GM23338 (cell line): ENCODE measurements around the gene MICAL3. TPM values are rescaled to one million over a fixed set of nuclear protein-coding genes. Genes with fewer than 3 reads are reported as not detected.
"Not testable (repeated sequence)": the region's sequence is repeated elsewhere in the genome, so short reads cannot be mapped to it uniquely, and the experiment has no call there.

Experiments used
- ATAC-seq: fragments of 200-7000 bp; cut with Tn5 transposase; 3 replicates; pipeline ENCODE4 v1.9.1; 2020
- DNase-seq: peaks from one replicate; pipeline ENCODE4 v3.0.0-alpha.2; 2015; ENCODE audit warnings: low spot score
- H2AFZ ChIP-seq: fragments of 200-600 bp; sonication (generic); 2 replicates; pipeline ENCODE4 v1.8.0; 2016; ENCODE audit warnings: antibody characterized with exemption, mild to moderate bottlenecking, moderate library complexity
- H3F3A ChIP-seq: fragments of 200-600 bp; sonication (generic); replicated peaks from 2 replicates; pipeline ENCODE4 v1.8.0; 2017; ENCODE audit warnings: antibody characterized with exemption, mixed run types, low read depth
- H3K27ac ChIP-seq: fragments of 200-600 bp; sonication (generic); 2 replicates; pipeline ENCODE4 v1.6.1; 2016; ENCODE audit warnings: low read depth
- H3K27me3 ChIP-seq: fragments of 200-600 bp; sonication (generic); 2 replicates; pipeline ENCODE4 v1.8.0; 2016; ENCODE audit warnings: mild to moderate bottlenecking, mixed run types, moderate library complexity; ENCODE audit not compliant: insufficient read depth
- H3K36me3 ChIP-seq: fragments of 200-600 bp; sonication (generic); 2 replicates; pipeline ENCODE4 v1.8.0; 2016; ENCODE audit warnings: mild to moderate bottlenecking; ENCODE audit not compliant: insufficient read depth
- H3K4me1 ChIP-seq: fragments of 200-600 bp; sonication (generic); 2 replicates; pipeline ENCODE4 v1.8.0; 2016; ENCODE audit warnings: mild to moderate bottlenecking, moderate library complexity; ENCODE audit not compliant: insufficient read depth
- H3K4me2 ChIP-seq: fragments of 200-600 bp; sonication (generic); 2 replicates; pipeline ENCODE4 v1.7.1; 2017; ENCODE audit warnings: mixed run types
- H3K4me3 ChIP-seq: fragments of 200-600 bp; sonication (generic); 2 replicates; pipeline ENCODE4 v1.6.1; 2016; ENCODE audit warnings: mixed run types
- H3K79me2 ChIP-seq: fragments of 200-600 bp; sonication (generic); replicated peaks from 2 replicates; pipeline ENCODE4 v1.8.0; 2017; ENCODE audit warnings: mild to moderate bottlenecking; ENCODE audit not compliant: insufficient read depth
- H3K9me2 ChIP-seq: fragments of 200-600 bp; sonication (generic); 2 replicates; pipeline ENCODE4 v1.8.0; 2017; ENCODE audit not compliant: insufficient read depth
- H4K20me1 ChIP-seq: fragments of 200-600 bp; sonication (generic); replicated peaks from 2 replicates; pipeline ENCODE4 v1.8.0; 2017; ENCODE audit warnings: mild to moderate bottlenecking; ENCODE audit not compliant: insufficient read depth
- H3K27ac Mint-ChIP-seq: 2 replicates; pipeline ENCODE4 v1.8.0; 2020; ENCODE audit warnings: inconsistent platforms, mild to moderate bottlenecking, moderate library complexity, mixed read lengths
- H3K27me3 Mint-ChIP-seq: 3 replicates; pipeline ENCODE4 v1.8.0; 2022; ENCODE audit warnings: low read depth, mild to moderate bottlenecking, moderate library complexity, mixed read lengths, inconsistent platforms; ENCODE audit not compliant: insufficient read depth, poor library complexity
- H3K36me3 Mint-ChIP-seq: 3 replicates; pipeline ENCODE4 v1.8.0; 2021; ENCODE audit warnings: low read depth, mild to moderate bottlenecking, inconsistent platforms, moderate library complexity, mixed read lengths
- H3K4me1 Mint-ChIP-seq: 3 replicates; pipeline ENCODE4 v1.8.0; 2020; ENCODE audit warnings: mild to moderate bottlenecking, inconsistent platforms, mixed read lengths
- H3K4me3 Mint-ChIP-seq: 3 replicates; pipeline ENCODE4 v1.8.0; 2021; ENCODE audit warnings: moderate library complexity, mild to moderate bottlenecking, inconsistent platforms, mixed read lengths
- H3K9me3 Mint-ChIP-seq: 3 replicates; pipeline ENCODE4 v1.8.0; 2020; ENCODE audit warnings: moderate library complexity, mild to moderate bottlenecking, inconsistent platforms, mixed read lengths
- CREB1 ChIP-seq: fragments of 250-450 bp; sonication (Bioruptor Pico); IDR thresholded peaks from 2 replicates; pipeline ENCODE4 v1.5.0; 2020; ENCODE audit warnings: low read depth, mild to moderate bottlenecking, moderate library complexity
- EZH2 ChIP-seq: fragments of 200-600 bp; sonication (generic); IDR thresholded peaks from one replicate; pipeline ENCODE4 v1.8.0; 2017; ENCODE audit warnings: antibody characterized with exemption, mild to moderate bottlenecking, low read depth; ENCODE audit not compliant: unreplicated experiment
- EZH2phosphoT487 ChIP-seq: fragments of 200-600 bp; sonication (generic); IDR thresholded peaks from one replicate; pipeline ENCODE4 v1.8.1; 2018; ENCODE audit warnings: antibody characterized with exemption; ENCODE audit not compliant: unreplicated experiment
- JUNB ChIP-seq: IDR thresholded peaks from one replicate; pipeline ENCODE4 v1.6.1; 2016; ENCODE audit warnings: antibody characterized with exemption; ENCODE audit not compliant: unreplicated experiment
- NANOG ChIP-seq: IDR thresholded peaks from 2 replicates; pipeline ENCODE4 v1.6.1; 2016; ENCODE audit warnings: antibody characterized with exemption, borderline replicate concordance
- POLR2AphosphoS5 ChIP-seq: IDR thresholded peaks from 2 replicates; pipeline ENCODE4 v1.6.1; 2016; ENCODE audit warnings: antibody characterized with exemption, low read depth
- ZNF114 ChIP-seq: fragments of 250-450 bp; sonication (Bioruptor Pico); IDR thresholded peaks from 2 replicates; pipeline ENCODE4 v1.5.0; 2020; ENCODE audit warnings: mild to moderate bottlenecking, moderate library complexity
- ZNF331 ChIP-seq: fragments of 250-450 bp; sonication (Bioruptor Pico); IDR thresholded peaks from 2 replicates; pipeline ENCODE4 v1.5.0; 2020; ENCODE audit warnings: low read depth, mild to moderate bottlenecking, moderate library complexity
- polyA plus RNA-seq: library from polyadenylated mRNA; unstranded; fragments of >200 nt; fragmentation: Nextera tagmentation; extraction: Ambion mirVana; gene quantifications from 2 replicates; pipeline ENCODE4 v1.2.1, GENCODE V29; 2016
- total RNA-seq: library from RNA; depleted of rRNA; stranded (reverse); fragments of >200 nt; shearing (Covaris generic); gene quantifications from 2 replicates; pipeline ENCODE4 v1.2.3, GENCODE V29; 2014
- TF ChIP-seq, protein P1 (sequence below): IDR thresholded peaks from one replicate; pipeline ENCODE4 v1.6.1; 2018; ENCODE audit warnings: antibody characterized with exemption; ENCODE audit not compliant: unreplicated experiment
- TF ChIP-seq, protein P2 (sequence below), 2 experiments: fragments of 200-600 bp in 1 of 2; sonication (generic) in 1 of 2; conservative IDR thresholded peaks; 2 replicates each; pipeline versions ENCODE4 v1.5.1 to v1.6.1; 2016 to 2017; ENCODE audit warnings: antibody characterized with exemption in 2 of 2, low read depth in 2 of 2, mild to moderate bottlenecking in 2 of 2, moderate library complexity in 1 of 2
- TF ChIP-seq, protein P3 (sequence below): fragments of 250-450 bp; sonication (Bioruptor Pico); IDR thresholded peaks from 2 replicates; pipeline ENCODE4 v1.5.0; 2020; ENCODE audit warnings: mild to moderate bottlenecking, moderate library complexity

The MICAL3 gene
- total and polyA plus RNA-seq, 2 experiments from 2014 or later: 10.1 to 33.9 TPM

DNA sequence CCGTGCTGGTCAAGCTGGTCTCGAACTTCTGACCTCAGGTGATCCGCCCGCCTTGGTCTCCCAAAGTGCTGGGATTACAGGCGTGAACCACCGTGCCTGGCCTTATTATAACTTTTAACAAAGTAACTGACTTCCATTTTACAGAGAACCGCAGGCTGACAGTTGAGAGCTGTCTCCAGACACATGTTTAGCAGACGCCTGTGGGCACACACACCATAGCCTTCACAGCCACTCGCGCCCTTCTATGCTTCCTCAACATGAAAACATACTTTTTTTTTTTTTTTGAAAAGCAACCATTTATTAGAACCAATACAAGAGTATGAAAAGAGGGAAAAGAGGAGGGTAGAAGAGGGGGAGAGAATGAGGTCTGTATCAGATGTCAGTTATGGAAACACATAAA is 260.9 kb downstream of the MICAL3 start:
- ATAC-seq, H3K36me3 ChIP-seq, H3K27ac ChIP-seq, H3K4me1 ChIP-seq, H3F3A ChIP-seq, H3K9me2 ChIP-seq, H3K4me2 ChIP-seq, H3K36me3 Mint-ChIP-seq, H4K20me1 ChIP-seq, DNase-seq, H3K27me3 Mint-ChIP-seq, H3K4me3 Mint-ChIP-seq, H3K27me3 ChIP-seq, H2AFZ ChIP-seq, H3K4me3 ChIP-seq, H3K9me3 Mint-ChIP-seq, H3K27ac Mint-ChIP-seq: not testable (repeated sequence)
- H3K79me2 ChIP-seq: peaks cover 92% of the 10 kb centered on the region
- H3K4me1 Mint-ChIP-seq: peaks cover 12% of the 10 kb centered on the region; the same call in 2 of the 3 replicates

DNA sequence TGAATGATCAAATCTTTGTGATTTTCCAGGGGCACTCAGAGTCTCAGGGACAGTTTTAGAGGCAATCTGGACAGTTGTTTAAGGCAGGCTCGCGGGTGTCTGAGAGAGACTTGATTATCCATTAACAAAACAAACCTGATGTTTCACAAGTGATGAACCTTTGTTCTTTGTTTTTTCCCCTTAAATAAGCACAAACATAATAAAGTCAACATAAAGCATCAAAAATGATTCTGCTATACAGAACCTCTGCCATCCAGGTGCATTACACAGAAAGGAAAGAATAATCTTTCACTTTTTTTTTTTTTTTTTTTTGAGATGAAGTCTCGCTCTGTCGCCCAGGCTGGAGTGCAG is 263.2 kb downstream of the MICAL3 start:
- Histone ChIP-seq H3K27ac (no peak overlapping the region; the same call in 1 of the 2 replicates), H3K79me2 (peaks cover 83% of the 10 kb centered on the region), H3K4me1 (no peaks in the 10 kb centered on the region), H2AFZ (no peak overlapping the region), H3K36me3 (no peaks in the 10 kb centered on the region), H3K27me3 (no peaks in the 10 kb centered on the region), H3K4me2 (no peak overlapping the region), H3F3A (0 out of 2 replicates have a peak, but pooled peaks cover 4% of the 10 kb centered on the region), H3K9me2 (no peaks in the 10 kb centered on the region), H4K20me1 (no peaks in the 10 kb centered on the region; the same call in 1 of the 2 replicates), H3K4me3 (no peak overlapping the region)
- H3K36me3 Mint-ChIP-seq: no peaks in the 10 kb centered on the region; the same call in 2 of the 3 replicates
- no peak overlapping the region for H3K4me3 Mint-ChIP-seq
- DNase-seq (no peak), ATAC-seq (no peak)
- no peaks in the 10 kb centered on the region for H3K9me3 Mint-ChIP-seq
- peaks cover 3% of the 10 kb centered on the region for H3K27me3 Mint-ChIP-seq
- TF ChIP-seq ZNF114 (CRISPR knock-in tag): no peak
- TF ChIP-seq JUNB: no peak
- TF ChIP-seq EZH2: no peak
- no peak for TF ChIP-seq CREB1 (CRISPR knock-in tag)
- TF ChIP-seq, protein P1, sequence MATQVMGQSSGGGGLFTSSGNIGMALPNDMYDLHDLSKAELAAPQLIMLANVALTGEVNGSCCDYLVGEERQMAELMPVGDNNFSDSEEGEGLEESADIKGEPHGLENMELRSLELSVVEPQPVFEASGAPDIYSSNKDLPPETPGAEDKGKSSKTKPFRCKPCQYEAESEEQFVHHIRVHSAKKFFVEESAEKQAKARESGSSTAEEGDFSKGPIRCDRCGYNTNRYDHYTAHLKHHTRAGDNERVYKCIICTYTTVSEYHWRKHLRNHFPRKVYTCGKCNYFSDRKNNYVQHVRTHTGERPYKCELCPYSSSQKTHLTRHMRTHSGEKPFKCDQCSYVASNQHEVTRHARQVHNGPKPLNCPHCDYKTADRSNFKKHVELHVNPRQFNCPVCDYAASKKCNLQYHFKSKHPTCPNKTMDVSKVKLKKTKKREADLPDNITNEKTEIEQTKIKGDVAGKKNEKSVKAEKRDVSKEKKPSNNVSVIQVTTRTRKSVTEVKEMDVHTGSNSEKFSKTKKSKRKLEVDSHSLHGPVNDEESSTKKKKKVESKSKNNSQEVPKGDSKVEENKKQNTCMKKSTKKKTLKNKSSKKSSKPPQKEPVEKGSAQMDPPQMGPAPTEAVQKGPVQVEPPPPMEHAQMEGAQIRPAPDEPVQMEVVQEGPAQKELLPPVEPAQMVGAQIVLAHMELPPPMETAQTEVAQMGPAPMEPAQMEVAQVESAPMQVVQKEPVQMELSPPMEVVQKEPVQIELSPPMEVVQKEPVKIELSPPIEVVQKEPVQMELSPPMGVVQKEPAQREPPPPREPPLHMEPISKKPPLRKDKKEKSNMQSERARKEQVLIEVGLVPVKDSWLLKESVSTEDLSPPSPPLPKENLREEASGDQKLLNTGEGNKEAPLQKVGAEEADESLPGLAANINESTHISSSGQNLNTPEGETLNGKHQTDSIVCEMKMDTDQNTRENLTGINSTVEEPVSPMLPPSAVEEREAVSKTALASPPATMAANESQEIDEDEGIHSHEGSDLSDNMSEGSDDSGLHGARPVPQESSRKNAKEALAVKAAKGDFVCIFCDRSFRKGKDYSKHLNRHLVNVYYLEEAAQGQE: no peak
- no peak for TF ChIP-seq ZNF331 (CRISPR knock-in tag)
- no peak for TF ChIP-seq POLR2AphosphoS5
- TF ChIP-seq, protein P2, sequence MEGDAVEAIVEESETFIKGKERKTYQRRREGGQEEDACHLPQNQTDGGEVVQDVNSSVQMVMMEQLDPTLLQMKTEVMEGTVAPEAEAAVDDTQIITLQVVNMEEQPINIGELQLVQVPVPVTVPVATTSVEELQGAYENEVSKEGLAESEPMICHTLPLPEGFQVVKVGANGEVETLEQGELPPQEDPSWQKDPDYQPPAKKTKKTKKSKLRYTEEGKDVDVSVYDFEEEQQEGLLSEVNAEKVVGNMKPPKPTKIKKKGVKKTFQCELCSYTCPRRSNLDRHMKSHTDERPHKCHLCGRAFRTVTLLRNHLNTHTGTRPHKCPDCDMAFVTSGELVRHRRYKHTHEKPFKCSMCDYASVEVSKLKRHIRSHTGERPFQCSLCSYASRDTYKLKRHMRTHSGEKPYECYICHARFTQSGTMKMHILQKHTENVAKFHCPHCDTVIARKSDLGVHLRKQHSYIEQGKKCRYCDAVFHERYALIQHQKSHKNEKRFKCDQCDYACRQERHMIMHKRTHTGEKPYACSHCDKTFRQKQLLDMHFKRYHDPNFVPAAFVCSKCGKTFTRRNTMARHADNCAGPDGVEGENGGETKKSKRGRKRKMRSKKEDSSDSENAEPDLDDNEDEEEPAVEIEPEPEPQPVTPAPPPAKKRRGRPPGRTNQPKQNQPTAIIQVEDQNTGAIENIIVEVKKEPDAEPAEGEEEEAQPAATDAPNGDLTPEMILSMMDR (conservative IDR thresholded peaks at IDR 0.05; ENCODE audit: low read depth in 2 of 2): no peak
- TF ChIP-seq, protein P3, sequence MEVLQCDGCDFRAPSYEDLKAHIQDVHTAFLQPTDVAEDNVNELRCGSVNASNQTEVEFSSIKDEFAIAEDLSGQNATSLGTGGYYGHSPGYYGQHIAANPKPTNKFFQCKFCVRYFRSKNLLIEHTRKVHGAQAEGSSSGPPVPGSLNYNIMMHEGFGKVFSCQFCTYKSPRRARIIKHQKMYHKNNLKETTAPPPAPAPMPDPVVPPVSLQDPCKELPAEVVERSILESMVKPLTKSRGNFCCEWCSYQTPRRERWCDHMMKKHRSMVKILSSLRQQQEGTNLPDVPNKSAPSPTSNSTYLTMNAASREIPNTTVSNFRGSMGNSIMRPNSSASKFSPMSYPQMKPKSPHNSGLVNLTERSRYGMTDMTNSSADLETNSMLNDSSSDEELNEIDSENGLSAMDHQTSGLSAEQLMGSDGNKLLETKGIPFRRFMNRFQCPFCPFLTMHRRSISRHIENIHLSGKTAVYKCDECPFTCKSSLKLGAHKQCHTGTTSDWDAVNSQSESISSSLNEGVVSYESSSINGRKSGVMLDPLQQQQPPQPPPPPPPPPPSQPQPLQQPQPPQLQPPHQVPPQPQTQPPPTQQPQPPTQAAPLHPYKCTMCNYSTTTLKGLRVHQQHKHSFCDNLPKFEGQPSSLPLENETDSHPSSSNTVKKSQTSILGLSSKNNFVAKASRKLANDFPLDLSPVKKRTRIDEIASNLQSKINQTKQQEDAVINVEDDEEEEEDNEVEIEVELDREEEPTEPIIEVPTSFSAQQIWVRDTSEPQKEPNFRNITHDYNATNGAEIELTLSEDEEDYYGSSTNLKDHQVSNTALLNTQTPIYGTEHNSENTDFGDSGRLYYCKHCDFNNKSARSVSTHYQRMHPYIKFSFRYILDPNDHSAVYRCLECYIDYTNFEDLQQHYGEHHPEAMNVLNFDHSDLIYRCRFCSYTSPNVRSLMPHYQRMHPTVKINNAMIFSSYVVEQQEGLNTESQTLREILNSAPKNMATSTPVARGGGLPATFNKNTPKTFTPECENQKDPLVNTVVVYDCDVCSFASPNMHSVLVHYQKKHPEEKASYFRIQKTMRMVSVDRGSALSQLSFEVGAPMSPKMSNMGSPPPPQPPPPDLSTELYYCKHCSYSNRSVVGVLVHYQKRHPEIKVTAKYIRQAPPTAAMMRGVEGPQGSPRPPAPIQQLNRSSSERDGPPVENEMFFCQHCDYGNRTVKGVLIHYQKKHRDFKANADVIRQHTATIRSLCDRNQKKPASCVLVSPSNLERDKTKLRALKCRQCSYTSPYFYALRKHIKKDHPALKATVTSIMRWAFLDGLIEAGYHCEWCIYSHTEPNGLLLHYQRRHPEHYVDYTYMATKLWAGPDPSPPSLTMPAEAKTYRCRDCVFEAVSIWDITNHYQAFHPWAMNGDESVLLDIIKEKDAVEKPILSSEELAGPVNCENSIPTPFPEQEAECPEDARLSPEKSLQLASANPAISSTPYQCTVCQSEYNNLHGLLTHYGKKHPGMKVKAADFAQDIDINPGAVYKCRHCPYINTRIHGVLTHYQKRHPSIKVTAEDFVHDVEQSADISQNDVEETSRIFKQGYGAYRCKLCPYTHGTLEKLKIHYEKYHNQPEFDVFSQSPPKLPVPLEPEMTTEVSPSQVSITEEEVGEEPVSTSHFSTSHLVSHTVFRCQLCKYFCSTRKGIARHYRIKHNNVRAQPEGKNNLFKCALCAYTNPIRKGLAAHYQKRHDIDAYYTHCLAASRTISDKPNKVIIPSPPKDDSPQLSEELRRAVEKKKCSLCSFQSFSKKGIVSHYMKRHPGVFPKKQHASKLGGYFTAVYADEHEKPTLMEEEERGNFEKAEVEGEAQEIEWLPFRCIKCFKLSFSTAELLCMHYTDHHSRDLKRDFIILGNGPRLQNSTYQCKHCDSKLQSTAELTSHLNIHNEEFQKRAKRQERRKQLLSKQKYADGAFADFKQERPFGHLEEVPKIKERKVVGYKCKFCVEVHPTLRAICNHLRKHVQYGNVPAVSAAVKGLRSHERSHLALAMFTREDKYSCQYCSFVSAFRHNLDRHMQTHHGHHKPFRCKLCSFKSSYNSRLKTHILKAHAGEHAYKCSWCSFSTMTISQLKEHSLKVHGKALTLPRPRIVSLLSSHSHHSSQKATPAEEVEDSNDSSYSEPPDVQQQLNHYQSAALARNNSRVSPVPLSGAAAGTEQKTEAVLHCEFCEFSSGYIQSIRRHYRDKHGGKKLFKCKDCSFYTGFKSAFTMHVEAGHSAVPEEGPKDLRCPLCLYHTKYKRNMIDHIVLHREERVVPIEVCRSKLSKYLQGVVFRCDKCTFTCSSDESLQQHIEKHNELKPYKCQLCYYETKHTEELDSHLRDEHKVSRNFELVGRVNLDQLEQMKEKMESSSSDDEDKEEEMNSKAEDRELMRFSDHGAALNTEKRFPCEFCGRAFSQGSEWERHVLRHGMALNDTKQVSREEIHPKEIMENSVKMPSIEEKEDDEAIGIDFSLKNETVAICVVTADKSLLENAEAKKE (CRISPR knock-in tag): no peak
- no peak for TF ChIP-seq NANOG
- no peak for TF ChIP-seq EZH2phosphoT487
- H3K27ac Mint-ChIP-seq: no peak overlapping the region
- H3K4me1 Mint-ChIP-seq: peaks cover 12% of the 10 kb centered on the region; the same call in 2 of the 3 replicates
